Measurements from ENCODE around the gene SIMC1.
A peak's percentile ranks its signal among the peaks of the same experiment; 100 is the strongest.

The SIMC1 gene

GRCh38 chr5:176317534-176318374 lies 79.5 kb downstream of the SIMC1 start:
- no peak for DNase-seq

DNA sequence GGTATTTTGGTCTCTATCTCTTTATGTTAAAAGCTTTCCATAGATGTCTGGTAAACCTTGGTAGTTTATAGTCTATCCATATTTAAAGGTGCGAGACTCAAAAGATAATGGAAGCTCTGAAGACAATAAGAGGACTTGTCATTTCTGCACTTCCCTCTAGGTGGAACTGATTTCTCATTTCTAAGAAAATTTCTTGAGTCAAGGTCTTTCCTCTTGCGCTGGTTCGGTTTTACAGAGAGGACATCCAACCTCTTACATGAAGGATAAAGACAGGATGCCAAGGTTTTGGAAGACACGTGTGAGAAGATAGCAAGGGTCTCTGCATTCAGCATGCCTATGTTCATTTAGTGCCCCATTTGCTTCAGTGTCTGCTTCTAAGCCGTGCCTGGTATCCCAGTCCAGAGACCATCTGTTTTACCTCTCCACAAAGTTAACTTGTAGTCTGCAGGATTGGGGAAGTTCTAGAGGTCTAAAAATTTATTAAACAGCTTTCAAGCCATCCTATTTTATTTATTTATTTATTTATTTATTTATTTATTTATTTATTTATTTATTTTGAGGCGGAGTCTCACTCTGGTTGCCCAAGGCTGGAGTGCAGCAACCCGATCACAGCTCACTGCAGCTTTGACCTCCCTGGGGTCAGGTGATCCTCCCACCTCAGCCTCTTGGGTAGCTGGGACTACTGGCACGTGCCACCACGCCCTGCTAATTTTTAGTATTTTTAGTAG lies 81.8 kb downstream of the SIMC1 start:
- DNase-seq, result peak in 1 of 2 experiments; percentile 12

GRCh38 chr5:176320577-176320976 lies 82.4 kb downstream of the SIMC1 start:
- DNase-seq, result peak in 1 of 2 experiments; percentile 20

DNA sequence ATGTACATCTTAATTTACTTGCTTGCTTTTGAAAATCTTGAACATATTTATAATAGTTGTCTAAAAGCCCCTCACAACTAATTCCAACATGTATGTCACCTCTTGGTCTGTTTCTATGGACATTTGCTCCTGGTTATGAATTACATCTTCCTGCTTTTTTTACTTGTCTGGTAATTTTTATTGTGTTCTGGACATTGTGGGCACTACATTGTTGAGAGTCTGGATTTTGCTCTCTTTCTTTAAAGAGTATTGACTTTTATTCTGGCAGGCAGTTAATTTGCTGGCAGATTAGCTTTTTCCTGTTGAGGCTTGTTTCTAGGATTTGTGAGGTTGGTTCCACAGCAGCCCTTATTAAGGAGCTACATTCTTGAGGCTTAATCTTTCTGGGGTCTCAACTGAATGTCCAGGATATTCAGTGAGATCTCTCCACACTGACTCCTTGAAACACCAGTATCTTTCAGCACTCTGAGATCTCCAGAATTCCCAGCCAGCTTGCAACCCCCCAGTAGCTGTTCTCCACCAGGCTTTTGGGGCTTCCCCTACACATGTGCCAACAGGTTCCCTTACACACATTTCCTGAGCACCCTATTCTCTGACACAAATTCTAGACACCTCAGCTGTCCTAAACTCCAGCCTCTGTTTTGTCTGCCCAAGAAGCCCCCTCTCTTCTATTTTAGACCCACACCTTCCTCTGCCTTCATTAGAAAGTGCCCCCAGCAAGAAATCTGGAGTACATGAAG lies 96.0 kb downstream of the SIMC1 start:
- DNase-seq, result no peak

DNA sequence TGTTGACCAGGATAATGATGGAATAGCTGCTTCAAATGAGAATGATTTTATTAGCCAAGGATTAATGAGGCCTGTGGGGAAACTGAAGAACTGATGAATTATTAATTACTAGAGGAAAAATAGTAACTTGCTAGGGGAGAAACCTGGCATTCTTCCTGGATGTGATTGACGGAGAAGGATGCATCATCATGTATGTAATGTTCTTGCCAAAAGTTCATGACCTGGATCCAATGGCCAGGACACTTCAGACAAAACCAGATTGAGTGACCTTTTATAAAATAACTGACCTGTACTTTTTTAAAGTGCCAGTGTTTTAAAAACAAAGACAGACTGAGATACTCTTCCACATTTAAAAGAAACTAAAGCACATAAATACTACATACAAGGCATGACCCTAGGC lies 99.7 kb downstream of the SIMC1 start:
- DNase-seq, result no peak

GRCh38 chr5:176339304-176339703 lies 101.1 kb downstream of the SIMC1 start:
- DNase-seq, result no peak

DNA sequence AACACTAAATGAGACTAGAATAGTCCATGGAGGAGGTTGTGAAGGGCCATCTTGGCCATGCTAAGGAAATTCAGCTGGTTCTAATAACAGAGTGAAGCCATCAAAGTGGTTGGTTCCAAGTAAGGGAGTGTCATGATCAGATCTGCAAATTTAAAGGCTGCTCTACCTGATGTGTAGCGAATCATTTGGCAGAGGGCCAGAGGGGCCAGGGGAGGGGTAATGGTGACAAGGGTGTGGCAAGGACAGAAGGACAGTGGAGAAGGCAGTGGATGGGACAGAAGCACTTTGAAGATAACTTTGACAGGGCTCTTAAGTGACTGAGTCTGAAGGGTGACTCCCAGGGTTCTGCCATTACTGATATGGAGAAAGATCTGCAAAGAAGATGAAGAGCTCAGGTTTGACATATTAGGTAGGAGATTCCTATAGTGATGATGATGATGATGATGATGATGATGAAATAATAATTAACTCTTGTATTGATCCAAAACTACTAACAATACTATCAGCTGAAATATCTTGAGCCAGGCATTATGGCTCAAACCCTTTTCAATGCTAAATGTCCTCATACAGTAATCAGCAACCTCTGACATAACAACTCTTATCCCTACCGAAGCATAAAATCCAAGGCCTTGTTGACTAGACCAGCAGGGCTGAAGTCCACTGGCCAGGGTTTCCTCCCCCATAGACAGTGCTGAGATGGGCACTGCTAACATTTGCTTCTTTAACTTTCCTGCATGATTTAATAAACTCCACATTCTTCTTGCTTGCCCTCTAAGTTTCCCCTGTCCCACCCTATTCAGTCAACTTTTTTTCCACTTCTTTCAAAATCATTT lies 103.3 kb downstream of the SIMC1 start:
- no peak for DNase-seq

- no peak for DNase-seq
Observed at GRCh38 chr5:176342158-176342483, 103.9 kb downstream of the SIMC1 start.

DNA sequence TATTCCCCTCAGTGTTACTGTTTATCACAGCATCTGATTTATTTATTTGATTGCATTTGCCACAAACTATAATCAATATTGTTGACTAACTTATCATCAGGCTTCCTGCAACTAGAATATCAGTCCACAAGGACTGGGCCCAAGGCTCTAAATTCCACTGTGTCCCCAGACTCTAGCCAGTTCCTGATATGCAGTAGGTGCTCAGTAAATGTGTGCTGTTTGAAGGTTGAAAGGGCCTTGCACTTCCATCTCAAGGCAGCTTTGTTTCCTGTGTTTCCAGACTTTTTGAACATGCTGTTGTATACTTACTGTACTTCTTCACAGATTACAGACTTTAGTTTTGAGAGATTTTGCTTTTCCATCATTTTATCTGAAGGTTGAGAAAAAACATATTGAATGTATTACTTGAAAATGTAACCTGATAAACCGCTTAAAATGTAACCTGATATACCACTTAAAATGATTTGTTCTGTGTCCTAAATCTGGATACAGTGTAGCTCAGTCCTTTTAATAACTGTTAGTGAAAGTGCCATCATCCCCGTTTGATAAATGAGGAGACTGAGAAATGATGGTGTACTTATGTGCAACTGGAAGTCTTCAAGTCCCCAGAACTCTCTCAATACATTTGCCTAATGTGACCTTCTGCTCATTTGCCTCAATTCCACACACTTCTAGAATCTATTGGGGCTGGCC lies 104.7 kb downstream of the SIMC1 start:
- peak in 1 of 2 experiments; percentile 62 for DNase-seq

- DNase-seq, result no peak
Observed at GRCh38 chr5:176350416-176350815, 112.2 kb downstream of the SIMC1 start.

DNA sequence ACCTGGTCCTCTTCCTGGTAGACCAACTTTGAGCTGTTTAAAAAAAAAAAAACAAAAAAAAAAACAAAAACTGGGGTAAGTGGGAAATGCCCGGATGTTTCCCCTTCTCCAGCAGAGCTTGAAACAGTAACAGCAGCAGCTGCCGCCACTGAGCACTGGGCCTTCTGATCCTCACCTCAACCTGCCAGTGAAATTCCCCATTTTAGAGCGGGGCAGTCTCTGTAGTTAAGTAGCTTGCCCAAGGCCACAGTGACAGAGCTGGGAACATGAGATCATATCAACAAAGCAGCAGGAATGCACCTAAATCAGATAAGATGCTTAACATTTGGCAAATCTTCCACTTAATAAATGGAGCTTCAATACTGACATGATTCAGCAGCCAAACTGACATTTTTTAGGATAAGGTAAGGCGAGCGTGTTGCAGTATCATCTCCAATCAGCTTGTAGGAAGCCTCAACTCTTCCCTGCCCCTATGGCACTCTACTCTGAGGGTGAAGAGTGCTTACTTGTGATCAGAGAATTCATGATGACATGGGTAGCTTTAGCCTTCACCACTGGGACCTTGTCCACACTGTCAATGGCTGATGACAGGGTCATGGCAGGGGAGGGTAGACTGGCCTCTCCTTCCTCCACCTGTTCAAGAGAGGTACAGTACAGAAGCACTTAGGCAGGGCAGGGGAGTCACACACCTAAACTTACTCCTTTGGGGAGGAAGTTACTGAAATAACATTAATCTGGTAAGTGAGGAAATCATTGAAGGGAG lies 114.1 kb downstream of the SIMC1 start:
- DNase-seq, result no peak

- DNase-seq, result no peak
Observed at GRCh38 chr5:176353533-176353932, 115.3 kb downstream of the SIMC1 start.

GRCh38 chr5:176355400-176356178 lies 117.4 kb downstream of the SIMC1 start:
- peak; percentile 33 to 52 for DNase-seq

- DNase-seq, result no peak
Observed at GRCh38 chr5:176356179-176356566, 117.9 kb downstream of the SIMC1 start.

DNA sequence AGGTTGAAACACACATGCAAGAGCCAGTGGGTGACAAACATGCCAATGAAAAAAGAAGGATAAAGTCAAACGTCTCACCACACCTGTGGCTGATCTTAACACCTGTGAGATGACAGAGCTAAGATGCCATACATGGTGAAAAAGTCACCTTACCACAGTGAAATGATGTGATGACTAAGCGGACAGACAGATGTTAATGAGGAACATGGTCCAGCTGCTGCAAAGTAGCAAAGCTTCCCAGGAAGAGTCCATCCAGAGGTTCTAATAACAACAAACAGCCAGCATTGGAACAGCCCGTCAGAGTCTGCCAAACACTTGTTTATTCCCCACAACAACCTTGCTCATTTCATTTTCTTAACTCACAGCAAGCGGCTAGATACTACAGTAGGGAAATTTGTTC lies 121.4 kb downstream of the SIMC1 start:
- DNase-seq, result no peak

DNA sequence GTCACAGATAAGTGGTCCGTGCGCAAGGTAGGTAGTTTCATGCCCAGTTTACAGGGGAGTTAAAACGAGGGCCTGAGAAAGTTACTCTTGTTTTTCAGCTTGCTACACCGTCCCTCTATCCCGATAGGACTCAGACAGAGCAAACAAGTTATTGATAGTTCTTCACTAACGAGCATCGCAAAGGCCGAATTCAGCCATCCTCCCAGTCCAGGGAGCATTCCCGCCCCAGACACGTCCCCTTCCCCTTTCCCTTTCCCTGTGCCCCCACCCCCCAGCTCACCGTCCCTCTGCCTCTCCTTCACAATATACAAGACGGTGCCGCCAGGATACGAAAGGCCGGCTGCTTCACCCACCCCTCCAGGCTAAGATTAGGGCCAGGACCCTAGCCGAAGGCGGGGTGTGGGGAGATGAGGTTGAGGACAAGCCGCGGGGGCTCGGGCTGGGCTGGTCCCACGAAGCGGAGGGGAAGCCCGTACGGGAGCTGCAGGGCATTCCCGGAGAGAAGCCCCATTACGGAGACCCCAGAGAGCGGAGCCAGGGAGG lies 122.7 kb downstream of the SIMC1 start:
- no peak for DNase-seq

DNA sequence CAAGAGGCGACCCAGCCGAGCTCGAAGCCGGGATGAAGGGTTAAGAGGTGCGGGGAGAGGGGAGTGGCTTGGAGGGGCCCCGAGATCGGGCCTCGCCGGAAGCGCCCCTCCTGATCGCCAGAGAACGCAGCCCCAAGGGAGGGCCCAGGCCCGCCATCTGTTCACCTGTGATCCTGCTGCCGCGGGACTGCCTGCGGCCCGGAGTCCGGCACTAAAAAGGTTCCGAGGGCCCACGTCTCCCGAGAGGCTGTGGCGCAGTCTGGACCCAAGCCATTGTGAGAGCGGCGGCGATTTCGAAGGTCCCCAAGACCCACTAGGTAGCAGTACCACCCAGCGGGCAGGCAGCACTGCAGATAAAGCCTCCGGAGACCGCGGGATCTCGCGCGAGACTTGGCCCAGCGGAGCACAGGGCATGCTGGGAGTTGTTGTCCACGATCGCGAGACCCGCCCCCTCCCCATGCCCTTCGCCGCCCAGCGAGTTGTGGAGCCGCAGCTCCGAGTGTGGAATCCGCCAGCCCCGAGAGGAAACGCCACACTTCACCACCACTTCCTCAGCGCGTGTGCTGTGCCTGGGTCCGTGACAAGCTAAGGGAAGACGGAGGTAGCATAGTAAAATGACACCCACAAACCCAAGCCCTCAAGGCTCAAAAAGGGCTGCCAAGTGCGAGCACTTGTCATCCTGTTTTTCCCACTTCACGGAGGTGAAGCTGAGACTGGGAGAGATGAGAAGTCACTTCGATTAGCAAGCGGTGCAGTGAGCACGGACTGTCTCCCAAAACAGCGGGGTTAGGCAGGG lies 123.4 kb downstream of the SIMC1 start, which contains the start of gene KIAA1191:
KIAA1191 (minus strand) TSS at position 328 of the 796 bp plus-strand sequence. CDS start 2,256 bp downstream, outside the sequence.
- peak; percentile 72 to 88 for DNase-seq

GRCh38 chr5:176362233-176362490 lies 123.9 kb downstream of the SIMC1 start:
- DNase-seq, result no peak

GRCh38 chr5:176364765-176365350 lies 126.6 kb downstream of the SIMC1 start:
- DNase-seq, result no peak

Measured in NCI-H524 (cell line).